ENCODE data around the gene KIAA1671.

KIAA1671 gene

GRCh38 chr22:25146307-25146706 lies 193.8 kb downstream of the KIAA1671 start:
- DNase-seq (ENCODE audit: low read depth in 2 of 2): no peak

GRCh38 chr22:25146906-25147641 lies 194.6 kb downstream of the KIAA1671 start:
- no peak for DNase-seq (ENCODE audit: low read depth in 2 of 2)

- DNase-seq (ENCODE audit: low read depth in 2 of 2): no peak
Observed at GRCh38 chr22:25147642-25147928, 195.1 kb downstream of the KIAA1671 start.

- no peak for DNase-seq (ENCODE audit: low read depth in 2 of 2)
Observed at GRCh38 chr22:25148149-25148691, 195.7 kb downstream of the KIAA1671 start.

- no peak for DNase-seq (ENCODE audit: low read depth in 2 of 2)
Observed at GRCh38 chr22:25149014-25149413, 196.5 kb downstream of the KIAA1671 start.

GRCh38 chr22:25153961-25154666 lies 201.6 kb downstream of the KIAA1671 start:
- DNase-seq (ENCODE audit: low read depth in 2 of 2): no peak

- DNase-seq (ENCODE audit: low read depth in 2 of 2): no peak
Observed at GRCh38 chr22:25154667-25154999, 202.1 kb downstream of the KIAA1671 start.

GRCh38 chr22:25156736-25157135 lies 204.2 kb downstream of the KIAA1671 start:
- no peak for DNase-seq (ENCODE audit: low read depth in 2 of 2)

- DNase-seq (ENCODE audit: low read depth in 2 of 2): no peak
Observed at GRCh38 chr22:25159028-25159427, 206.5 kb downstream of the KIAA1671 start.

GRCh38 chr22:25160120-25160996 lies 207.8 kb downstream of the KIAA1671 start:
- no peak for DNase-seq (ENCODE audit: low read depth in 2 of 2)

- no peak for DNase-seq (ENCODE audit: low read depth in 2 of 2)
Observed at GRCh38 chr22:25161017-25161915, 208.8 kb downstream of the KIAA1671 start.

- no peak for DNase-seq (ENCODE audit: low read depth in 2 of 2)
Observed at GRCh38 chr22:25161916-25162530, 209.5 kb downstream of the KIAA1671 start.

- no peak for DNase-seq (ENCODE audit: low read depth in 2 of 2)
Observed at GRCh38 chr22:25162561-25162960, 210.0 kb downstream of the KIAA1671 start.

- no peak for DNase-seq (ENCODE audit: low read depth in 2 of 2)
Observed at GRCh38 chr22:25165785-25166184, 213.3 kb downstream of the KIAA1671 start.

GRCh38 chr22:25166266-25167040 lies 213.9 kb downstream of the KIAA1671 start:
- DNase-seq (ENCODE audit: low read depth in 2 of 2): no peak

- DNase-seq (ENCODE audit: low read depth in 2 of 2): no peak
Observed at GRCh38 chr22:25167082-25167481, 214.6 kb downstream of the KIAA1671 start.

GRCh38 chr22:25167834-25168601 lies 215.5 kb downstream of the KIAA1671 start:
- DNase-seq (ENCODE audit: low read depth in 2 of 2): no peak

GRCh38 chr22:25169278-25170031 lies 216.9 kb downstream of the KIAA1671 start:
- no peak for DNase-seq (ENCODE audit: low read depth in 2 of 2)
